Measurements from ENCODE around the gene MYO16.

MYO16 gene

DNA sequence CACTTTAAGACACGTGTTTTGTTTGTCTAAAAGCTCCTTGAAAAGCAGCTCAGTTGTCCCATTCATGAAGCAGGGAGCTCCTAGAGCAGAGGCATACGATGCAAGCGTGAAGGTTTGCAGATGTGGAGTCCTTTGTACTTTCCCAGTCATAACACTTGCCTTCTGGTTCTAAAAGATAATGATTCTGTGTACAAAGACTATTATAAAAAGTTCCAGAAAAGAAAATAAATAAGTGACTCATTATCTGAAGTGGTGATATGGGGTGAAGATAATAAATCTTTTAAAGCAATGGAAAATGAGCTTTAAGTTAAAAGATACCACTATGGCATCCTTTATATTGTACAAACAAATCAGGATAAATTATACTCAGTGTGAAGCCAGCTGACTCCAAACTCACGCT lies 569.9 kb downstream of the MYO16 start:
- Histone ChIP-seq H3K4me1 (peaks cover 0 to 14% (median 0%) of the 10 kb centered on the region in 4 donors), H3K27ac (no peak overlapping the region), H3K36me3 (no peaks in the 10 kb centered on the region), H3K4me3 (no peak overlapping the region), H3K27me3 (no peaks in the 10 kb centered on the region), H3K9me3 (no peaks in the 10 kb centered on the region)
- DNase-seq, result no peak
- TF ChIP-seq, protein P1, sequence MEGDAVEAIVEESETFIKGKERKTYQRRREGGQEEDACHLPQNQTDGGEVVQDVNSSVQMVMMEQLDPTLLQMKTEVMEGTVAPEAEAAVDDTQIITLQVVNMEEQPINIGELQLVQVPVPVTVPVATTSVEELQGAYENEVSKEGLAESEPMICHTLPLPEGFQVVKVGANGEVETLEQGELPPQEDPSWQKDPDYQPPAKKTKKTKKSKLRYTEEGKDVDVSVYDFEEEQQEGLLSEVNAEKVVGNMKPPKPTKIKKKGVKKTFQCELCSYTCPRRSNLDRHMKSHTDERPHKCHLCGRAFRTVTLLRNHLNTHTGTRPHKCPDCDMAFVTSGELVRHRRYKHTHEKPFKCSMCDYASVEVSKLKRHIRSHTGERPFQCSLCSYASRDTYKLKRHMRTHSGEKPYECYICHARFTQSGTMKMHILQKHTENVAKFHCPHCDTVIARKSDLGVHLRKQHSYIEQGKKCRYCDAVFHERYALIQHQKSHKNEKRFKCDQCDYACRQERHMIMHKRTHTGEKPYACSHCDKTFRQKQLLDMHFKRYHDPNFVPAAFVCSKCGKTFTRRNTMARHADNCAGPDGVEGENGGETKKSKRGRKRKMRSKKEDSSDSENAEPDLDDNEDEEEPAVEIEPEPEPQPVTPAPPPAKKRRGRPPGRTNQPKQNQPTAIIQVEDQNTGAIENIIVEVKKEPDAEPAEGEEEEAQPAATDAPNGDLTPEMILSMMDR (IDR thresholded peaks at IDR 0.05), result no peak
- intact Hi-C loops (cut with DNase I; ENCODE audit: low total_unique reads), result no loop called here

DNA sequence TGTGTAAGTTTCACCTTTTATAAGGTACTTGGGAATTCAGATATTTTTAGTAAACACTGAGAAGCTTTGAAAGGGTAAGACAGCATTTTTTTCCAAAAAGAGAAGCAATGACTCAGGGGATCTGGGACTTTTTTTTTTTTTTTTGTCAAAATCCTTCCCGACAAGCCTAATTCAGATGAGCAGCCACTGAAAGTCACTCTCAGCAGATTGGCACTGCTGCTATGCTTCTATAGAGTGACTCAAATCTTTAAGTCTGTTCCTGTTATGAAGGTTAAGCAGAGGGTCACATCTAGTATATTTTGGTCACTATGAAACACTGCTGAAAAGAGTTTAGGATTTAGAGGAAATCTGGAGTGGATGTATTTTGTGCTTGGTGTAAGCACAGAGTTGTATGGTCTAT lies 571.1 kb downstream of the MYO16 start:
- H3K27ac ChIP-seq, result no peak overlapping the region
- intact Hi-C loops (cut with DNase I; ENCODE audit: low total_unique reads), result no loop called here
- peaks cover 0 to 20% (median 0%) of the 10 kb centered on the region in 4 donors for H3K4me1 ChIP-seq
- TF ChIP-seq, protein P1 (IDR thresholded peaks at IDR 0.05), result no peak
- no peaks in the 10 kb centered on the region for H3K27me3 ChIP-seq
- no peaks in the 10 kb centered on the region for H3K9me3 ChIP-seq
- H3K36me3 ChIP-seq, result no peaks in the 10 kb centered on the region
- DNase-seq, result no peak
- no peak overlapping the region for H3K4me3 ChIP-seq

GRCh38 chr13:109203587-109203986 lies 574.2 kb downstream of the MYO16 start:
- Histone ChIP-seq H3K27me3 (no peaks in the 10 kb centered on the region), H3K27ac (no peak overlapping the region), H3K4me3 (no peak overlapping the region), H3K4me1 (peaks cover 0 to 20% (median 0%) of the 10 kb centered on the region in 4 donors), H3K36me3 (no peaks in the 10 kb centered on the region), H3K9me3 (no peaks in the 10 kb centered on the region)
- intact Hi-C loops (cut with DNase I; ENCODE audit: low total_unique reads), result no loop called here
- no peak for DNase-seq
- TF ChIP-seq, protein P1 (IDR thresholded peaks at IDR 0.05), result no peak

DNA sequence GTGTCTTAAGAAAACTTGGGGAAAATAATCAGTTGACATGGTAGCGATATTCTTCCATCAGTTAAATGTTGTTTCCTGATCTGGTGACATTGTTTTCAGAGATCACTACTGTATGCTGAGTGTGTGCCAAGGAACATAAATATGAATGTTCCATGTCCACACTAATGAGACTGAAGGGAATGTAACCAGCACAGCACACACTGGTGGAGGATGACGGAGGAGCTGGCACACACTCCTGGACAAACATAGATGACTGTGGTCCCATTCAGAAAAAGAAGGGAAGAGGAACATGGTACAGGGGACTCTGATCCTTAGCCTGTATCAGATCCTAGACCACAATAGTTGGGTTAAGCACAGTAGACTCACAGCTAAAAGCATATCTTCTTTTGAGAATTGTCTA lies 574.8 kb downstream of the MYO16 start:
- no peaks in the 10 kb centered on the region for H3K9me3 ChIP-seq
- H3K27me3 ChIP-seq, result no peaks in the 10 kb centered on the region
- intact Hi-C loops (cut with DNase I; ENCODE audit: low total_unique reads), result no loop called here
- DNase-seq, result no peak
- H3K36me3 ChIP-seq, result no peaks in the 10 kb centered on the region
- no peak overlapping the region for H3K27ac ChIP-seq
- peaks cover 0 to 20% (median 0%) of the 10 kb centered on the region in 4 donors for H3K4me1 ChIP-seq
- TF ChIP-seq, protein P1 (IDR thresholded peaks at IDR 0.05), result no peak
- no peak overlapping the region for H3K4me3 ChIP-seq

- H3K36me3 ChIP-seq, result no peaks in the 10 kb centered on the region
- no peak overlapping the region for H3K4me3 ChIP-seq
- intact Hi-C loops (cut with DNase I; ENCODE audit: low total_unique reads), result no loop called here
- H3K27me3 ChIP-seq, result no peaks in the 10 kb centered on the region
- H3K4me1 ChIP-seq, result peaks cover 0 to 20% (median 0%) of the 10 kb centered on the region in 4 donors
- H3K27ac ChIP-seq, result no peak overlapping the region
- DNase-seq, result no peak
- H3K9me3 ChIP-seq, result no peaks in the 10 kb centered on the region
- TF ChIP-seq, protein P1 (IDR thresholded peaks at IDR 0.05), result no peak
Observed at GRCh38 chr13:109204657-109205056, 575.2 kb downstream of the MYO16 start.

GRCh38 chr13:109205315-109205714 lies 575.9 kb downstream of the MYO16 start:
- Histone ChIP-seq H3K27me3 (no peaks in the 10 kb centered on the region), H3K36me3 (no peaks in the 10 kb centered on the region), H3K9me3 (no peaks in the 10 kb centered on the region), H3K4me3 (no peak overlapping the region), H3K4me1 (peaks cover 0 to 17% (median 0%) of the 10 kb centered on the region in 4 donors), H3K27ac (no peak overlapping the region)
- intact Hi-C loops (cut with DNase I; ENCODE audit: low total_unique reads), result no loop called here
- no peak for DNase-seq
- TF ChIP-seq, protein P1 (IDR thresholded peaks at IDR 0.05), result no peak
